H1 (cell line): Measurements from ENCODE around the gene OXNAD1. TPM values are rescaled to one million over a fixed set of nuclear protein-coding genes. Genes with fewer than 3 reads are reported as not detected.

Experiments
- CTCF ChIA-PET: fragments of 300-600 bp; sonication (Branson Sonifier 250); formaldehyde crosslinking; loops from one replicate; lab custom pipeline; 2021; ENCODE audit not compliant: partially characterized antibody; lab: Charles Lee
- POLR2A ChIA-PET: fragments of 300-600 bp; sonication (Branson Sonifier 250); formaldehyde crosslinking; loops from one replicate; lab custom pipeline; 2021; ENCODE audit warnings: inconsistent platforms; ENCODE audit not compliant: partially characterized antibody; lab: Charles Lee
- DNase-seq, 2 experiments: peaks; one replicate each; pipeline versions ENCODE4 v3.0.0 to v3.0.0-alpha.2; 2010 to 2022; ENCODE audit warnings: low spot score in 2 of 2, low read depth in 1 of 2, mixed read lengths in 1 of 2
- FAIRE-seq: peaks from 2 replicates; lab custom pipeline; 2011; peaks lifted over from hg19 to GRCh38; lab: Jason Lieb, UNC
- H2AFZ ChIP-seq: 2 replicates; pipeline ENCODE4 v1.8.1; 2012; ENCODE audit warnings: low read length, inconsistent platforms
- H2AK5ac ChIP-seq: 2 replicates; pipeline ENCODE4 v1.6.1; 2013; ENCODE audit warnings: low read depth, low read length
- H2BK120ac ChIP-seq: replicated peaks from 2 replicates; pipeline ENCODE3; 2013; ENCODE audit warnings: low read depth, low read length, inconsistent platforms
- H2BK12ac ChIP-seq: 2 replicates; pipeline ENCODE4 v1.6.1; 2013; ENCODE audit warnings: low read depth, low read length
- H2BK15ac ChIP-seq: 2 replicates; pipeline ENCODE4 v1.6.1; 2013; ENCODE audit warnings: low read length
- H2BK20ac ChIP-seq: 2 replicates; pipeline ENCODE4 v1.6.1; 2013; ENCODE audit warnings: low read length
- H2BK5ac ChIP-seq: 2 replicates; pipeline ENCODE4 v1.6.1; 2013; ENCODE audit warnings: low read depth, low read length
- H3K14ac ChIP-seq: 2 replicates; pipeline ENCODE4 v1.6.1; 2013; ENCODE audit warnings: inconsistent platforms; ENCODE audit not compliant: insufficient read length
- H3K18ac ChIP-seq: 2 replicates; pipeline ENCODE4 v1.6.1; 2013; ENCODE audit warnings: low read length; ENCODE audit errors: extremely low read depth
- H3K23ac ChIP-seq: 2 replicates; pipeline ENCODE4 v1.6.1; 2013; ENCODE audit warnings: inconsistent platforms; ENCODE audit not compliant: insufficient read length
- H3K23me2 ChIP-seq: 2 replicates; pipeline ENCODE4 v1.6.1; 2013; ENCODE audit warnings: low read depth, low read length
- H3K27ac ChIP-seq: 2 replicates; pipeline ENCODE4 v1.6.1; 2011; ENCODE audit warnings: low read depth, low read length, inconsistent platforms
- H3K27me3 ChIP-seq, 4 experiments: replicated peaks in 1 of 4; 1 replicate in 1 of 4; 2 replicates in 3 of 4; pipeline versions ENCODE4 v1.6.1 to v1.8.1; 2011 to 2013; ENCODE audit warnings: low read length in 3 of 4, mild to moderate bottlenecking in 3 of 4, inconsistent platforms in 2 of 4, mixed read lengths in 2 of 4, moderate library complexity in 1 of 4; ENCODE audit not compliant: control insufficient read depth in 3 of 4, insufficient read depth in 3 of 4; ENCODE audit errors: extremely low read depth in 1 of 4
- H3K36me3 ChIP-seq, 4 experiments: 2 replicates each; pipeline versions ENCODE4 v1.6.1 to v1.8.1; 2011 to 2013; ENCODE audit warnings: mild to moderate bottlenecking in 4 of 4, low read length in 3 of 4, moderate library complexity in 2 of 4, control low read depth in 1 of 4, inconsistent platforms in 1 of 4; ENCODE audit not compliant: insufficient read depth in 4 of 4, control insufficient read depth in 2 of 4
- H3K4ac ChIP-seq: replicated peaks from 2 replicates; pipeline ENCODE3; 2013; ENCODE audit warnings: low read length, low read depth, mixed read lengths, inconsistent platforms; ENCODE audit not compliant: insufficient read length
- H3K4me1 ChIP-seq, 4 experiments: replicated peaks in 1 of 4; 1 replicate in 1 of 4; 2 replicates in 3 of 4; pipeline versions ENCODE4 v1.6.1 to v1.8.1; 2011 to 2013; ENCODE audit warnings: low read length in 3 of 4, inconsistent platforms in 2 of 4, mixed read lengths in 1 of 4; ENCODE audit not compliant: insufficient read depth in 4 of 4, control insufficient read depth in 3 of 4
- H3K4me2 ChIP-seq, 2 experiments: 2 replicates each; pipeline versions ENCODE4 v1.6.1 to v1.8.1; 2011 to 2013; ENCODE audit warnings: low read depth in 2 of 2, low read length in 2 of 2, control low read depth in 1 of 2, inconsistent platforms in 1 of 2, mild to moderate bottlenecking in 1 of 2; ENCODE audit not compliant: insufficient read depth in 1 of 2
- H3K4me3 ChIP-seq, 4 experiments: fragments of 200-600, 300-600 bp in 1 of 4; sonication (generic), shearing (Covaris generic), sonication (Bioruptor Twin) in 1 of 4; 2 replicates each; pipeline versions ENCODE4 v1.5.1 to v1.8.1; 2011 to 2016; ENCODE audit warnings: low read length in 4 of 4, low read depth in 3 of 4, control low read depth in 2 of 4, inconsistent platforms in 2 of 4, mild to moderate bottlenecking in 2 of 4, mixed read lengths in 1 of 4, moderate library complexity in 1 of 4; ENCODE audit not compliant: insufficient read depth in 2 of 4; ENCODE audit errors: extremely low read depth in 1 of 4
- H3K56ac ChIP-seq: replicated peaks from 2 replicates; pipeline ENCODE3; 2013; ENCODE audit warnings: low read depth, mild to moderate bottlenecking, mixed read lengths, low read length, inconsistent platforms; ENCODE audit not compliant: insufficient read length
- H3K79me1 ChIP-seq: 2 replicates; pipeline ENCODE4 v1.6.1; 2013; ENCODE audit warnings: low read depth, low read length, control low read depth
- H3K79me2 ChIP-seq, 2 experiments: 2 replicates each; pipeline versions ENCODE4 v1.6.1 to v1.8.1; 2012 to 2013; ENCODE audit warnings: low read length in 2 of 2, mild to moderate bottlenecking in 2 of 2, inconsistent platforms in 1 of 2; ENCODE audit not compliant: insufficient read depth in 2 of 2, control insufficient read depth in 1 of 2
- H3K9ac ChIP-seq, 4 experiments: replicated peaks in 1 of 4; 1 replicate in 1 of 4; 2 replicates in 3 of 4; pipeline versions ENCODE4 v1.6.1 to v1.8.1; 2011 to 2013; ENCODE audit warnings: low read depth in 3 of 4, low read length in 3 of 4, control low read depth in 2 of 4, mild to moderate bottlenecking in 2 of 4, moderate library complexity in 2 of 4, inconsistent platforms in 1 of 4; ENCODE audit errors: extremely low read depth in 1 of 4
- H3K9me3 ChIP-seq, 2 experiments: 2 replicates each; pipeline versions ENCODE4 v1.6.1 to v1.8.1; 2012 to 2013; ENCODE audit warnings: mild to moderate bottlenecking in 2 of 2, moderate library complexity in 2 of 2, control low read depth in 1 of 2, inconsistent platforms in 1 of 2, low read depth in 1 of 2, low read length in 1 of 2, mixed read lengths in 1 of 2; ENCODE audit not compliant: insufficient read depth in 2 of 2
- H4K20me1 ChIP-seq, 2 experiments: replicated peaks in 1 of 2; 2 replicates each; pipeline versions ENCODE3 to v1.8.1; 2011 to 2013; ENCODE audit warnings: inconsistent platforms in 2 of 2, low read length in 2 of 2, mild to moderate bottlenecking in 1 of 2; ENCODE audit not compliant: insufficient read depth in 2 of 2, control insufficient read depth in 1 of 2
- H4K5ac ChIP-seq: 2 replicates; pipeline ENCODE4 v1.6.1; 2013; ENCODE audit warnings: low read length, low read depth, mixed read lengths, inconsistent platforms; ENCODE audit not compliant: insufficient read length
- H4K8ac ChIP-seq: 2 replicates; pipeline ENCODE4 v1.8.0; 2013; ENCODE audit warnings: mild to moderate bottlenecking, moderate library complexity, low read length, inconsistent platforms; ENCODE audit not compliant: insufficient read depth; ENCODE audit errors: extremely low read depth
- H4K91ac ChIP-seq: replicated peaks from 2 replicates; pipeline ENCODE3; 2013; ENCODE audit warnings: low read length, mixed read lengths, inconsistent platforms; ENCODE audit not compliant: insufficient read length
- CEBPB ChIP-seq: IDR thresholded peaks from 2 replicates; pipeline ENCODE4 v1.6.1; 2012; ENCODE audit warnings: low read depth, low read length
- CHD1 ChIP-seq: IDR thresholded peaks from 2 replicates; pipeline ENCODE4 v1.6.1; 2012; ENCODE audit warnings: low read depth, low read length, improper control_type of control experiment
- EGR1 ChIP-seq: IDR thresholded peaks from 2 replicates; pipeline ENCODE4 v1.6.1; 2011; ENCODE audit warnings: low read depth, low read length, borderline replicate concordance
- HDAC6 ChIP-seq: IDR thresholded peaks from one replicate; pipeline ENCODE4 v1.7.1; 2012; ENCODE audit warnings: low read depth, mild to moderate bottlenecking, inconsistent platforms, low read length, moderate library complexity
- KDM5A ChIP-seq: fragments of 200-600 bp; IDR thresholded peaks from 2 replicates; pipeline ENCODE4 v1.7.1; 2012; ENCODE audit warnings: mild to moderate bottlenecking, low read length, inconsistent platforms, mixed read lengths
- POU5F1 ChIP-seq: IDR thresholded peaks from 2 replicates; pipeline ENCODE4 v1.6.1; 2011; ENCODE audit warnings: low read depth, mild to moderate bottlenecking, low read length, moderate library complexity
- RNF2 ChIP-seq: fragments of 200-900, 300-1000 bp; sonication (generic); IDR thresholded peaks from 2 replicates; pipeline ENCODE4 v1.7.1; 2016; ENCODE audit warnings: borderline replicate concordance, low read depth, mild to moderate bottlenecking, antibody characterized with exemption, low read length; ENCODE audit not compliant: poor library complexity, severe bottlenecking; ENCODE audit errors: missing control alignments
- SRF ChIP-seq: IDR thresholded peaks from 2 replicates; pipeline ENCODE4 v1.6.1; 2011; ENCODE audit warnings: mild to moderate bottlenecking, low read depth, low read length, moderate library complexity
- TAF1 ChIP-seq: IDR thresholded peaks from 2 replicates; pipeline ENCODE4 v1.6.1; 2011; ENCODE audit warnings: mild to moderate bottlenecking, low read depth, low read length
- WGBS, 2 experiments: shearing (Covaris generic) in 1 of 2; methylation state at CpG; one replicate each; pipeline versions ENCODE4 v1.1.6 to v1.1.7; 2013 to 2015; ENCODE audit warnings: low lambda C conversion rate in 2 of 2, mixed read lengths in 2 of 2, inconsistent platforms in 1 of 2, low coverage in 1 of 2, missing lambda C conversion rate in 1 of 2; ENCODE audit not compliant: insufficient replicate concordance in 2 of 2, insufficient coverage in 1 of 2, insufficient read length in 1 of 2; ENCODE audit errors: extremely low coverage in 1 of 2, missing lambda C conversion rate in 1 of 2; 5-methylcytosine and 5-hydroxymethylcytosine counted together
- polyA plus RNA-seq, 7 experiments: library from polyadenylated mRNA; depleted of rRNA in 3 of 7; stranded (reverse) in 5 of 7; unstranded in 2 of 7; fragments of >200 nt in 5 of 7; fragments of 200-250 nt in 2 of 7; gene quantifications; 1 replicate in 5 of 7; 2 replicates in 1 of 7; 4 replicates in 1 of 7; pipeline versions ENCODE4 v1.2.1 to v1.2.3, GENCODE V29; 2011 to 2013; ENCODE audit warnings: missing spikeins in 2 of 7, mixed read lengths in 2 of 7
- total RNA-seq: library from RNA; stranded (reverse); fragmentation: NEBNext Ultra II Directional; extraction: Animal tissue kit (Norgen Biotek cat#: 25700); gene quantifications from 2 replicates; pipeline ENCODE4 v1.2.1, GENCODE V29; 2021

Gene OXNAD1
- total and polyA plus RNA-seq, 2 of the 8 experiments (the other 6 are each of a cell fraction or from before 2014, with no cell fraction given): 14.9 to 24.8 TPM

DNA sequence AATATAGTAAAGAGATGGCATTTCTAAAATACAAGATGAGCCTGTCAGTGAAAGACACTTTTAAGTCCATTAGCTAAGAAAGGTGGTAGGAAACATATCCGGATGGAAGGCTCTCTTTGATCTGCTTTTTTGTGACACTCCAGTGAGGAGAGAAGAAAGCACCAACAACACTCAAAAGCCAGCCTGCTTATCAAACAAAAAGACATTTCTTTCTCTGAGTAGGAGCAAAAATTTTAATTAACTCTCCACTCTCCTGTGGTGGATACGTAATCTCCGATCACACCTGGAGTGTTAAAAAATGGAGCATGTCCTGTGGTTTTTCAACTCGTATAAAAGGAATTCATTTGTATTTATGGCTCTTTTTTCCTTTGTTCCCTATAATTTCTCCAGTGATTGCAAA lies 65.3 kb downstream of the OXNAD1 start:
- POLR2A ChIA-PET: no interaction called here
- FAIRE-seq: no peak
- no peak overlapping the region for H2AFZ ChIP-seq
- no peak for TF ChIP-seq EGR1
- no peak for TF ChIP-seq RNF2
- no peak for TF ChIP-seq SRF
- TF ChIP-seq CHD1: no peak
- TF ChIP-seq POU5F1: no peak
- no peak for TF ChIP-seq HDAC6
- no peak for TF ChIP-seq KDM5A
- no peak for TF ChIP-seq TAF1
- no peak for TF ChIP-seq CEBPB

More for the DNA sequence above, 65.3 kb downstream of the OXNAD1 start:
- Histone ChIP-seq H3K18ac (no peak overlapping the region), H2BK120ac (no peak overlapping the region), H3K23ac (no peak overlapping the region), H3K27me3 (no peaks in the 10 kb centered on the region), H3K14ac (no peak overlapping the region), H3K36me3 (peaks cover 0 to 10% (median 2%) of the 10 kb centered on the region in 4 experiments; a peak in 4 of 8 replicates), H2BK20ac (no peak overlapping the region), H3K27ac (no peak overlapping the region), H4K91ac (no peak overlapping the region), H2BK15ac (no peak overlapping the region), H3K4me2 (no peak overlapping the region), H3K9ac (no peak overlapping the region), H3K4me3 (no peak overlapping the region), H2BK12ac (no peak overlapping the region), H3K4ac (no peak overlapping the region), H3K23me2 (no peaks in the 10 kb centered on the region), H3K56ac (no peak overlapping the region), H3K79me1 (0 out of 2 replicates have a peak, but pooled peaks cover 2% of the 10 kb centered on the region), H4K20me1 (no peaks in the 10 kb centered on the region), H2BK5ac (no peak overlapping the region), H4K5ac (no peak overlapping the region), H4K8ac (no peak overlapping the region), H3K4me1 (peaks cover 0 to 9% (median 3%) of the 10 kb centered on the region in 4 experiments; a peak in 3 of 7 replicates), H3K9me3 (peaks cover 0 to 4% of the 10 kb centered on the region in 2 experiments; a peak in 2 of 4 replicates), H3K79me2 (no peaks in the 10 kb centered on the region), H2AK5ac (no peak overlapping the region)
- no peak for DNase-seq
- CTCF ChIA-PET: interaction anchor here (0.8 to 1.9 kb wide), 3 partner anchors 12 to 155 kb away, joined by 3 to 5 read pairs (median 3); no protein-coding TSS in a partner anchor
- 78% methylated on average over 4 of the region's 4 CpGs; no CpG with 5 or more reads in 1 of the 2 experiments for WGBS, 2 experiments
